Duodenal mucosa (tissue), 2 donors: ENCODE results near the gene SEC24A.
"Not testable (repeated sequence)": the region's sequence is repeated elsewhere in the genome, so short reads cannot be mapped to it uniquely, and the experiment has no call there.

Experiments
- H3K27ac ChIP-seq: one replicate; pipeline ENCODE4 v1.7.0; 2013; ENCODE audit warnings: low read depth, low read length
- H3K27me3 ChIP-seq, 2 donors: one replicate each; pipeline ENCODE4 v1.7.0; 2013; ENCODE audit warnings: low read length in 2 of 2, control low read depth in 1 of 2; ENCODE audit not compliant: insufficient read depth in 2 of 2, control insufficient read depth in 1 of 2
- H3K36me3 ChIP-seq, 2 donors: one replicate each; pipeline ENCODE4 v1.7.0; 2013; ENCODE audit warnings: low read length in 2 of 2, control low read depth in 1 of 2; ENCODE audit not compliant: insufficient read depth in 2 of 2, control insufficient read depth in 1 of 2
- H3K4me1 ChIP-seq, 2 donors: one replicate each; pipeline ENCODE4 v1.7.0; 2013; ENCODE audit warnings: low read length in 2 of 2, control low read depth in 1 of 2; ENCODE audit not compliant: insufficient read depth in 2 of 2, control insufficient read depth in 1 of 2
- H3K4me3 ChIP-seq, 2 donors: one replicate each; pipeline ENCODE4 v1.7.0; 2013; ENCODE audit warnings: low read length in 2 of 2, low read depth in 1 of 2
- H3K9ac ChIP-seq, 2 donors: one replicate each; pipeline ENCODE4 v1.7.0; 2013; ENCODE audit warnings: low read length in 2 of 2, low read depth in 1 of 2
- H3K9me3 ChIP-seq, 2 donors: one replicate each; pipeline ENCODE4 v1.7.0; 2013; ENCODE audit warnings: low read length in 2 of 2, control low read depth in 1 of 2; ENCODE audit not compliant: control insufficient read depth in 1 of 2

SEC24A gene

DNA sequence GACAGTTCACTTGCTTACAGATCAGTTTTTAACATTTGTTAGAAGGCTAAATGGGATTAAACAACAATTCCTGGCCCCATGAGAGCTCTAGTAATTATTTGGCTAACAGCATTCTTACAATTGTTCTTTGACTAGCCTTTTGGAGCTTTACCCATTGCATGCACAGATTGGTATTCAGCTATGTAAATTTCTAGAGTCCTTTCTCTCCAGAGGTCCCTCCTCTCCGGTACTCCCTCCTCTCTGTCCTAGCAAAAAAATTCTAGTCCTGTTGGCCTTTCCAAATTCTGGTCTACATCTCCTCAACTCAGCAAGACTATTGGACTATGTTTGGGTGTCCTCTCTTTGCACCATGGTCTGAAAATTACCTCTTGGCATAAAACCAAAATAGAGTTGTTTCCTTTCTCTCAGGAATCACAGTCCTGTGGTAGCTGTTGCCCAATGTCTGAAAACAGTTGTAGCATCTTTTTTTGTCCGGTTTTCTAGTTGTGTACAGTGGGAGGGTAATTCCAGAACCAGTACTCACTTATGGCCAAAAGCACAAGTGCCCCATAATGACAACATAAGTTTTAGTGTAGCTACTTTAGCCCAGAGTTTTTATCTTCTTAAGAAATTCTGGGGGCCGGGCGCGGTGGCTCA, 34.0 kb upstream of the SEC24A start:
- Histone ChIP-seq H3K27me3 (no peaks in the 10 kb centered on the region), H3K36me3 (peaks cover 10 to 57% of the 10 kb centered on the region in 2 donors), H3K4me3 (no peak overlapping the region)

DNA sequence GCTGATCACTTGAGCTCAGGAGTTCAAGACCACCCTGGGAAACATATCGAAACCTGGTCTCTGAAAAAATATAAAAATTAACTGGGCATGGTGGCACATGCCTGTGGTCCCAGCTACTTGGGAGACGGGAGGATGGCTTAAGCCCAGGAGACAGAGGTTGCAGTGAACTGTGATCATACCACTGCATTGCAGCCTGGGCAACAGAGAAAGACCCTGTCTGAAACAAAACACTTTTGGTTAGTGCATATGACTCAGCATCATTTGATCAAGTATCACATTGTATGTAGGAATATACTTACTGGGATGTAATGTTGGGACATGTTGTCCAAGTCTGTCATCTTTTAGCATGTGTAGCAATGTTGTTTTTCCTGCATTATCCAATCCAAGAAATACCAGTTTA, 28.0 kb upstream of the SEC24A start:
- Histone ChIP-seq H3K27me3 (no peaks in the 10 kb centered on the region), H3K4me3 (no peak overlapping the region), H3K4me1 (peaks cover 9 to 20% of the 10 kb centered on the region in 2 donors), H3K9me3 (no peaks in the 10 kb centered on the region), H3K9ac (no peak overlapping the region), H3K36me3 (peaks cover 6 to 50% of the 10 kb centered on the region in 2 donors), H3K27ac (no peak overlapping the region)

More for the DNA sequence above, 34.0 kb upstream of the SEC24A start:
- Histone ChIP-seq H3K9ac (no peak overlapping the region), H3K27ac (no peak overlapping the region), H3K4me1 (peaks cover under 1 to 4% of the 10 kb centered on the region in 2 donors), H3K9me3 (no peaks in the 10 kb centered on the region)

DNA sequence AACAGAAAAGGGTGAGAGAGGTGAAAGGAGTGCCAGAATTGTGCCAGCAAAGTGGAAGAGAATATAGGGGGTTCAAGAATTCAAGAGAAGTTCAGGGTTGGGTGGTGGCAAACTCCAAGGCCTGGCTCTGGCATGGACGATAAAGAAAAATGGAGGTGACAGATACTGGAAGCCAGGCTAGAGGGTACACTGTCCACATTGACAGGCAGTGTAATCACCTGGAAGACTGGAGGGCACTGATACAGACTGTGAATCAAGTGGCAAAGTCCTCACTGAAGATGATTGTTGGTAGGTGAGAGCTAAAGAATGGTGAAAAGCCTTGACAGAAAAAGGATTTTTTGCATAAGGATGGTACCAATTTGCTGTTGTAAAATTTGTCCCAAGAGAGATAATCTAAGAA, 23.0 kb upstream of the SEC24A start:
- no peaks in the 10 kb centered on the region for H3K27me3 ChIP-seq
- no peaks in the 10 kb centered on the region for H3K9me3 ChIP-seq
- no peak overlapping the region for H3K27ac ChIP-seq
- H3K4me1 ChIP-seq = peaks cover 17 to 20% of the 10 kb centered on the region in 2 donors
- no peak overlapping the region for H3K4me3 ChIP-seq
- H3K9ac ChIP-seq = no peak overlapping the region
- H3K36me3 ChIP-seq = peaks cover 3 to 17% of the 10 kb centered on the region in 2 donors

DNA sequence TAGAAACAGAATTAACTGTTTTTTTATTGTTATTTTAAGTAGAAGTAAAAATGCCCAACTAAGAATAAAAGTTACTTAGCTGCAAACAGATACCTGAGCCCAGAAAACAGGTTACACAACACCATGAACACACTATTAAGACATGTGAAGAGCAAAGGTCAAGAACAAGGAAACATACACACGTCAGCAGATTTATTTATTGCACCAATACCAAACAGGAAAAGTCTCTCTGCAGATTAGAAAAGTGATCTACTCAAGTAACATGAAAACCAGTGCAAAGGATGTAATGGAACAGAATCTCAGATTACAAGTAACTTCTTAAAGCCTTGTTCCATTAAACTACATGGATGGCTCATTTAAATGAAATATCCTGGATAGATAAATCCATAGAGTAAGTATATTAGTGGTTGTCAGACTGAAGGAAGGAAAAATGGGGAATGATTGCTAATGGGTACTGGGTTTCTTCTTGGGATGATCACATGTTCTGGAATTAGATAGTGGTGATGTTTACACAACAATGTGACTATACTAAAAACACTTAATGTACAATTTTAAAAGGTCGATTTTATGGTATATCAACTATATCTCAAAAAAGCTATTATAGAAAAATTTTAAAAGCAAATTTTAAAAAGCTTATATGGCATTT, 22.1 kb upstream of the SEC24A start:
- Histone ChIP-seq H3K9ac (no peak overlapping the region), H3K9me3 (no peaks in the 10 kb centered on the region), H3K36me3 (peaks cover 0 to 13% of the 10 kb centered on the region in 2 donors), H3K27me3 (no peaks in the 10 kb centered on the region), H3K27ac (no peak overlapping the region), H3K4me1 (peaks cover 24 to 25% of the 10 kb centered on the region in 2 donors), H3K4me3 (no peak overlapping the region)

DNA sequence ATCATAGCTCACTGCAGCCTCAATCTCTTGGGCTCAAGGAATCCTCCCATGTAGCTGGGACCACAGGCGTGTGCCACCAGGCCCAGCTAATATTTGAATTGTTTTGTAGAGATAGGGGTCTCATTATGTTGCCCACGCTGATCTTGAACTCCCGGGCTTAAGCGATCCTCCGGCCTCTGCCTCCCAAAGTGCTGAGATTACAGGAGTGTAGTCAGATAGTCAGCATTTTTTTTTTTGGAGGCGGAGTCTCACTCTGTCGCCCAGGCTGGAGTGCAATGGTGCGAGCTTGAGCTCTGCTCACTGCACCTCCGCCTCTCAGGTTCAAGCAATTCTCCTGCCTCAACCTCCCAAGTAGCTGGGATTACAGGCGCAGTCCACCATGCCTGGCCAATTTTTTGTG, 14.4 kb upstream of the SEC24A start:
- H3K9ac ChIP-seq = no peak overlapping the region
- H3K36me3 ChIP-seq = no peaks in the 10 kb centered on the region
- H3K27me3 ChIP-seq = no peaks in the 10 kb centered on the region
- no peaks in the 10 kb centered on the region for H3K9me3 ChIP-seq
- H3K4me1 ChIP-seq = peaks cover 21 to 30% of the 10 kb centered on the region in 2 donors
- H3K27ac ChIP-seq = no peak overlapping the region
- H3K4me3 ChIP-seq = no peak overlapping the region

DNA sequence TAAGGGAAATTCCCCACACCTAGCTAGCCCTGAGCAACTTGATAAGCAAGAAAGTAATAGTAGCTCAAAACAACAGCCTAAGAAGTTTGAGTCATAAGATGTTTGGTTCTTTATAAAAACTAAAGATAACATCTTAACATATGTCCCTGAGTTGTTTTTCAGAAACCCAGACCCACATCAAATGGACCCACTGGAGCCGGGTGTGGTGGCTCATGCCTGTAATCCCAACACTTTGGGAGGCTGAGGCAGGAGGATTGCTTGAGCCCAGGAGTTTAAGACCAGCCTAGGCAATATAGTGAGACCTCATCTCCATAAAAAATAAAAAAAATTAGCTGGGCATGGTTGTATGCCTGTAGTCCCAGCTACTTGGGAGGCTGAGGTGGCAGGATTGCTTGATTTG, 13.2 kb upstream of the SEC24A start:
- H3K9me3 ChIP-seq, H3K36me3 ChIP-seq, H3K4me3 ChIP-seq, H3K9ac ChIP-seq, H3K27me3 ChIP-seq, H3K27ac ChIP-seq: not testable (repeated sequence)
- H3K4me1 ChIP-seq = peaks cover 24 to 36% of the 10 kb centered on the region in 2 donors

DNA sequence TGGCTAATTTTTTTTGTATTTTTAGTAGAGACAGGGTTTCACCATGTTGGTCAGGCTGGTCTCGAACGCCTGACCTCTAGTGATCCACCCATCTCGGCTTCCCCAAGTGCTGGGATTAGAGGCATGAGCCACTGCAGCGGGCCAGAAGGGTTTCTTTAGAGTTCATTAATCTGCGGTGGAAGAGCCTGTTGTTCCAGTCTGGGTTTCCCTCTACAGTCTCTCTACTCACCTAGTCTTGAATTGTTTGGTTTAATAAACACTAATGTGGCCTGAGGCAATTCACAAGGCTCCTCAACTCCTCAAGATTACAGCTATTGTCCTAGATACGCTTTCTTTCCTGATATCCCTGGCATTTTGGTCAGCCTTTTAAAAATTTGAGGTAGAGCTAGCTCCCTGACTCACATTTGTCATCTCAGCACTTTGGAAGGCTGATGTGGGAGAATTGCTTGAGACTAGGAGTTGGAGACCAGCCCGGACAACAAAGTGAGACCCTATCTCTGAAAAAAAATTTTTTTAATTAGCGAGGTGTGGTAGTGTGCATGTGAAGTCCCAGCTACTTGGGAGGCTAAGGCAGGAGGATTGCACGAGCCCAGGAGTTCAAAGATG, 11.4 kb upstream of the SEC24A start:
- Histone ChIP-seq H3K4me3 (no peak overlapping the region), H3K27ac (peak overlapping the region; percentile 6), H3K9me3 (no peaks in the 10 kb centered on the region), H3K9ac (no peak overlapping the region), H3K27me3 (no peaks in the 10 kb centered on the region), H3K4me1 (peaks cover 19 to 26% of the 10 kb centered on the region in 2 donors), H3K36me3 (no peaks in the 10 kb centered on the region)

DNA sequence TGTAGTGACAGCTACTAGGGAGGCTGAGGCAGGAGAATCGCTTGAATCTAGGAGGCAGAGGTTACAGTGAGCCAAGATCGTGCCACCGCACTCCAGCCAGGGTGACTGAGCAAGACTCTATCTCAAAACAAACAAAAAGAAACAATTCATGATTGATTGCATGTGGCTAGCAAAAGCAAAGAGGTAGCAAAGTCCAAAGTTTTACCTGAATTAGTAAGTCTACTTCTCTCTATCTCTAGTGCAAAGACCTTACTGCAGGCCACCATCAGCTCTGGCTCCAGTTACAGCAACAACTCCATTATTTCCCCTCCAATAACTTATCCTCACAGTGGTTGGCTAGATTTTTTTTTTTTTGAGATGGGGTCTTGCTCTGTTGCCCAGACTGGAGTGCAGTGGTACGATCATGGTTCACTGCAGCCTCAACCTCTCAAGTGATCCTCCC, 9.8 kb upstream of the SEC24A start:
- no peak overlapping the region for H3K4me3 ChIP-seq
- no peaks in the 10 kb centered on the region for H3K9me3 ChIP-seq
- H3K27me3 ChIP-seq = no peaks in the 10 kb centered on the region
- H3K27ac ChIP-seq = no peak overlapping the region
- peaks cover 19 to 26% of the 10 kb centered on the region in 2 donors for H3K4me1 ChIP-seq
- H3K36me3 ChIP-seq = no peaks in the 10 kb centered on the region
- no peak overlapping the region for H3K9ac ChIP-seq

DNA sequence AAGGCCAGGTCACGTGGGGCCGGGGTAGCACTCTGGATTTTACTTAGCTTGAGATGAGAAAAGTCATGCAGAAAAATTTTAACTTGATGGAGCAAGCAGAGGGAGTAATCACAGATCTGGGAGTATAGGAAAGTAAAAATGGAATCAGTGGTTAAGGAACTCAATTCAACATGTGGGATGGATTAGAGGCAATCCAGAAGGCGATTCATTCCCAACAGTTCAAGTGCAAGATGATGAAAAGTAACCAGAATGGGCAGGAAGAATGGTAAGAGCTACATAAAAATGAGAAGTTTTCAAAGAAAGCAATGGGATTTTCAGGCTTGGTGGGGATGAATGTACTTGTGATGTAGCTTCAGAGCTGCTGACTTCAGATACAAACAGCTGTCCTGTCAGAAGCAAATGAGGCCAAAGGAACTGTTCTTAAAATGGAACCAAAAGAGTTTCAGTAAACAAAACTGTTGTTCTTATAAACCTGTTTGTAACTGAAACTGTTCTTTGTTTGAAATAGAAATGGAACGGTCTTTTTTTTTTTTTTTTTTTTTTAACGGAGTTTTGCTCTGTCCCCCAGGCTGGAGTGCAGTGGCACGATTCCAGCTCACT, 5.6 kb upstream of the SEC24A start:
- no peaks in the 10 kb centered on the region for H3K9me3 ChIP-seq
- peak overlapping the region; percentile 56 for H3K27ac ChIP-seq
- no peaks in the 10 kb centered on the region for H3K36me3 ChIP-seq
- H3K4me3 ChIP-seq = no peak overlapping the region
- peaks cover 8 to 14% of the 10 kb centered on the region in 2 donors for H3K4me1 ChIP-seq
- no peaks in the 10 kb centered on the region for H3K27me3 ChIP-seq
- H3K9ac ChIP-seq = peak overlapping the region in 1 of 2 donors; percentile 33
